GM19238 (cell line): ENCODE data around the gene IGSF10.
"Not testable (repeated sequence)": the region's sequence is repeated elsewhere in the genome, so short reads cannot be mapped to it uniquely, and the experiment has no call there.

ENCODE experiments used
- DNase-seq: peaks from one replicate; pipeline ENCODE4 v3.0.0; 2011; ENCODE audit warnings: low spot score; ENCODE audit not compliant: insufficient read length

Gene IGSF10, protein sequence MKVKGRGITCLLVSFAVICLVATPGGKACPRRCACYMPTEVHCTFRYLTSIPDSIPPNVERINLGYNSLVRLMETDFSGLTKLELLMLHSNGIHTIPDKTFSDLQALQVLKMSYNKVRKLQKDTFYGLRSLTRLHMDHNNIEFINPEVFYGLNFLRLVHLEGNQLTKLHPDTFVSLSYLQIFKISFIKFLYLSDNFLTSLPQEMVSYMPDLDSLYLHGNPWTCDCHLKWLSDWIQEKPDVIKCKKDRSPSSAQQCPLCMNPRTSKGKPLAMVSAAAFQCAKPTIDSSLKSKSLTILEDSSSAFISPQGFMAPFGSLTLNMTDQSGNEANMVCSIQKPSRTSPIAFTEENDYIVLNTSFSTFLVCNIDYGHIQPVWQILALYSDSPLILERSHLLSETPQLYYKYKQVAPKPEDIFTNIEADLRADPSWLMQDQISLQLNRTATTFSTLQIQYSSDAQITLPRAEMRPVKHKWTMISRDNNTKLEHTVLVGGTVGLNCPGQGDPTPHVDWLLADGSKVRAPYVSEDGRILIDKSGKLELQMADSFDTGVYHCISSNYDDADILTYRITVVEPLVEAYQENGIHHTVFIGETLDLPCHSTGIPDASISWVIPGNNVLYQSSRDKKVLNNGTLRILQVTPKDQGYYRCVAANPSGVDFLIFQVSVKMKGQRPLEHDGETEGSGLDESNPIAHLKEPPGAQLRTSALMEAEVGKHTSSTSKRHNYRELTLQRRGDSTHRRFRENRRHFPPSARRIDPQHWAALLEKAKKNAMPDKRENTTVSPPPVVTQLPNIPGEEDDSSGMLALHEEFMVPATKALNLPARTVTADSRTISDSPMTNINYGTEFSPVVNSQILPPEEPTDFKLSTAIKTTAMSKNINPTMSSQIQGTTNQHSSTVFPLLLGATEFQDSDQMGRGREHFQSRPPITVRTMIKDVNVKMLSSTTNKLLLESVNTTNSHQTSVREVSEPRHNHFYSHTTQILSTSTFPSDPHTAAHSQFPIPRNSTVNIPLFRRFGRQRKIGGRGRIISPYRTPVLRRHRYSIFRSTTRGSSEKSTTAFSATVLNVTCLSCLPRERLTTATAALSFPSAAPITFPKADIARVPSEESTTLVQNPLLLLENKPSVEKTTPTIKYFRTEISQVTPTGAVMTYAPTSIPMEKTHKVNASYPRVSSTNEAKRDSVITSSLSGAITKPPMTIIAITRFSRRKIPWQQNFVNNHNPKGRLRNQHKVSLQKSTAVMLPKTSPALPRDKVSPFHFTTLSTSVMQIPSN (N-terminal part only)

DNA sequence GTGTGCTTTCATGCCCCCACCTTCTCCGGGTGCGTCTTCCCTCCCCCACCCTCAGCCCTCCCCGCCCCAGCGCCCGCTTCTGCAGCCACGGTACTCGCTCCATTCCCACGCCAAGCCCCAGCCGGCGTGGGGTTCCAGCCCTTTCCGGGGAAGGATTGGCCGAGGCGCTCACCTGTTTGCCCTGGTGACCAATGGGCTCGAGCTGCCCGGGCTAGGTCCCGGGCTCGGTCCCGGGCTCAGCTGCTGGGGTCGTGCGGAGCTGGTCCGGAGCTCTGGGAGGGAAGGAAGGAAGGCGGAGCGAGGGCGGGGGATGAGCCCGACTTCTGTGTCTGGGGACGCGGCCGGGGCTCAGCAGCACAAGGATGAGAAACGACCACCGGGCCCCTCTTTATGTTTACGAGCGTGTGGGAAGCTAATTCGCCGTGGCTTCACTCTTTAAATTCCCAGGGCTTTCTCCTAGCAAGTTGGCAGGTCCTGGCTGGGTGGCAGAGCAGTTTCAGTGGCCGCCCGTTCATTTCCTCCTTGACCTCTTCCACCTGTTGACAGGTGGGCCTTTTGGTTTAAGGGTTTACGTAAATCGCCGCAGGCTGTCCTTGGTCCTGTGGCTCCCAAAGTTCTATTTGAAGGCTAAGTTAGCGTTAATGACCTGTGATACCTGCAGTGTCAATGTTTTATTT is at the start of gene IGSF10:
IGSF10 (minus strand) TSS at position 288 of the 677 bp plus-strand sequence. CDS start 2,352 bp downstream, outside the sequence.
- DNase-seq: no peak

DNA sequence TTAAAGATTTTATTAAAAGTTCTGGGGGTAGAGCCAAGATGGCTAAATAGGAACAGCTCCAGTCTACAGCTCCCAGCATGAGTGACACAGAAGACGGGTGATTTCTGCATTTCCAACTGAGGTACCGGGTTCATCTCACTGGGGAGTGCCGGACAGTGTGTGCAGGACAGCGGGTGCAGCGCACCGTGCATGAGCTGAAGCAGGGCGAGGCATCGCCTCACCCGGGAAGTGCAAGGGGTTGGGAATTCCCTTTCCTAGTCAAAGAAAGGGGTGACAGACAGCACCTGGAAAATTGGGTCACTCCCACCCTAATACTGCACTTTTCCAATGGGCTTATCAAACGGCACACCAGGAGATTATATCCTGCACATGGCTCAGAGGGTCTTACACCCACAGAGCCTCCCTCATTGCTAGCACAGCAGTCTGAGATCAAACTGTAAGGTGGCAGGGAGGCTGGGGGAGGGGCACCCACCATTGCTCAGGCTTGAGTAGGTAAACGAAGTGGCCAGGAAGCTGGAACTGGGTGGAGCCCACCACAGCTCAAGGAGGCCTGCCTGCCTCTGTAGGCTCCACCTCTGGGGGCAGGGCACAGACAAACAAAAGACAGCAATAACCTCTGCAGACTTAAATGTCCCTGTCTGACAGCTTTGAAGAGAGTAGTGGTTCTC is 48.7 kb upstream of the IGSF10 start:
- DNase-seq: not testable (repeated sequence)

DNA sequence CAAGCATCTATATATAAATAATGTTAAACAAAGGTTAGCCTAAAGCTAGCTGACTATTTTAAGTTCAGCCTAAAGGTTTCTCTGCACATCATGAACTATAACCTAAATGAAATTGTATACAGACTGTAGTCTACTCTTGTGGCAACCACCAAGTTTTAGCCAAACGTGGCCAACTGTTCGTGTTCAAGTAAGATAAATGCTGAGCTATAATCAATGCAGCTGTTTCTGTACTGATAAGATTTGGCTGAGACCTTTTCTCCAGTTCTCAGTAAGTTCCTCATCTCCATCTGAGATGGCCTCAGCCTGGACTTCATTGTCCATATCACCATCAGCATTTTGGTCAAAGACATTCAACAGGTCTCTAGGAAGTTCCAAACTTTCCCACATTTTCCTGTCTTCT is 43.7 kb upstream of the IGSF10 start:
- DNase-seq: no peak

DNA sequence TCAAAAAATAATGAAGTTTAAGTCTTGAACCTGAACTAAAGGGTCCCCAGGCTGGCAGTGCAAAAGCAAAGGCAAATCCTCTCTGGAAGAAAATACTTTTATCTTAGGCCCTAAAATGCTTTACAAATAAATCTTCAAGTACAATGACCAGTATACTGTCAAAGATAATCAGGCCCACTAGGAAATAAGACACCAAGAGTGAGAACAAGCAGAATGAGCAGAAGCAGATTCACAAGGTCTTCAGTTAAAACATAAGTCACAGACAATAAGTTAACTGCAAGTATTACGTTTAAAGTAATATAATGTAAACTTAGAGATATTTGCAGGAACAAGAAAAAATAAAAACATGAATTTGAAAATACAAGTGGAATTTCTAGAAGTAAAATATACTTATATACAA is 42.2 kb upstream of the IGSF10 start:
- no peak for DNase-seq

- no peak for DNase-seq
Measured at GRCh38 chr3:151501923-151502632, 41.2 kb upstream of the IGSF10 start.

DNA sequence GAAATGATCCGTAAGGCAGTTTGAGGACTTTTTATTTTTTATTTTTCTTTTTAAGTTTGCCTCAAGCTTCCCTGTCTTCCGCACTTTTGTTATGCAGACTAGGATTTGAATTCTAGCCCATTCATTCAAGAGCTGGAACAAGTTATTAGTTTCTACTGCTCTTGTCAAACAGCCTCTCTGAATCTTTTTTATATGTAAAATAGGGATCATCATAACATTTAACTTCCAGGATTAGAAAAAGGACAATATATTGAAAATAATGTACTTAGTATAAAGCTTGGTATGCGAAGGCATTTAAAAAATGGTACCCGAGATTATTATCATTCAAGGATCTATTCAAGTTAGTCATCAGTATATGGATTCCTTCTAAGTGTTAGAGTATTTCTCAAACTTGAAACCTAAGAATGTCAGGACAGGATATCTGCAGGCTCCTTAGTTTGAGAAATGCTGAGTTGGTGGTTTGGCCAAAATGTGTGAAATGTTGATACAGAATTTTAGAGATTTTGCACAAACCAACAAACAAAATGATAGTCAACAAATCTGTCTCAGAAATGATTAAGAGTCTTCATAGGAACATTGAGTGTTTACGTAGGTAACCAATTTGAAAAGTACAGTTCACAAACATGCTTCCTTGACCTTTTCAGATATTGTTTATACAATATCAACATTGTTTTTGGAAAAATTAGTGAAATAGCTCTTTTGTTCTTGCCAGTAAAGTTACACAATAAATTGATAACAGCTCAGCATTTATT is 40.5 kb upstream of the IGSF10 start:
- DNase-seq: no peak

GRCh38 chr3:151499168-151499567 is 38.3 kb upstream of the IGSF10 start:
- no peak for DNase-seq

DNA sequence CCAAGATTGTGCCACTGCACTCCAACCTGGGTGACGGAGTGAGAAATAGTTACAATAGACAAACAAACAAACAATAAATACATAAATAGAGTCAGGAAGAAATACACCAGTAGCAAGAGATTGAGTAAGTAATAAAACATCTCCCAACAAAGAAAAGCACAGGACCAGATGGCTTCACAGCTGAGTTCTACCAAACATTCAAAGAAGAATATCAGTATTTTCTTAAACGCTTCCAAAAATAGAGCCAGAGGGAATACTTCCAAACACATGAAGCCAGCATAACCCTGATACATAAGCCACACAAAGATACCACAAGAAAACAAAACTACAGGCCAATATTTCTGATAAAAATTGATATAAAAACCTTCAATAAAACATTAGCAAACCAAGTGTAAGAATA is 30.7 kb upstream of the IGSF10 start:
- no peak for DNase-seq

GRCh38 chr3:151487833-151488232 is 27.0 kb upstream of the IGSF10 start:
- DNase-seq: not testable (repeated sequence)

GRCh38 chr3:151483961-151484520 is 23.2 kb upstream of the IGSF10 start:
- DNase-seq: no peak

- no peak for DNase-seq
Measured at GRCh38 chr3:151483488-151483887, 22.6 kb upstream of the IGSF10 start.

DNA sequence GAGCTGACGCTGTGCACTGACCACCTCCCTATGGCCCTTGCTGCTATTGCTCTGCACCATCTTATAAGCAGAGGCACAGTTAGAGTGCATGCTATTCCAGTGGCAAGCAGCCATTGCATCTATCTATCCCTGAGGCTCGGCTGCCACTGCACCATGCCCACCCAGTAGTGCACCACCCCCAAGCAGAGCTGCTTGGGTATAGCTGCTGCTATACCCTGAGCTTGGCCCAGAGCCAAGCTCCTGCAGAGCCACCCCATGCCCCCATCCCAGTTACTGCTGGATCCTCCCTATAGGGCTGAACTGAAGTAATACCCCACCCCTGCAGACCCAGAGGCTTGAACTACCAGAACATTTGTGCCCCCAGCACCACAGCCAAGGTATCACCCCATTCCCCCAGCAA is 19.6 kb upstream of the IGSF10 start:
- no peak for DNase-seq

GRCh38 chr3:151479452-151479851 is 18.6 kb upstream of the IGSF10 start:
- DNase-seq: no peak

DNA sequence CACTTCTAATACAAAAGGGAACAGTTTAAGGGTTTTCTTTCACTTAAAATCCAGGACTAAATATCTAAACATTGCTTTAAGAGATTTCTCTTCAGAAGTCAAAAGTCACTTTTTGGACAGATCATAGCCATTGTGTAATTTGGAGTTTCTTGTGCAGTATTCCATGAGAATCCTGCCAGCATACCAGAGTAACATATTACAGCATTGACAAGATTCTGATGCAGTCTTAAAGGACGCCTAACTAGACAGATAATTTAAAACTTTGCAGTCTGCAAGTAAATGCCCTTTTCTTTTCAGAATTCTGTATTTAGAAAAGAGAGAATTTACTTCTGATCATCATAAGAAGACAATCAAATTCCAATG is 17.5 kb upstream of the IGSF10 start:
- DNase-seq: no peak

GRCh38 chr3:151477591-151478334 is 16.9 kb upstream of the IGSF10 start:
- no peak for DNase-seq

DNA sequence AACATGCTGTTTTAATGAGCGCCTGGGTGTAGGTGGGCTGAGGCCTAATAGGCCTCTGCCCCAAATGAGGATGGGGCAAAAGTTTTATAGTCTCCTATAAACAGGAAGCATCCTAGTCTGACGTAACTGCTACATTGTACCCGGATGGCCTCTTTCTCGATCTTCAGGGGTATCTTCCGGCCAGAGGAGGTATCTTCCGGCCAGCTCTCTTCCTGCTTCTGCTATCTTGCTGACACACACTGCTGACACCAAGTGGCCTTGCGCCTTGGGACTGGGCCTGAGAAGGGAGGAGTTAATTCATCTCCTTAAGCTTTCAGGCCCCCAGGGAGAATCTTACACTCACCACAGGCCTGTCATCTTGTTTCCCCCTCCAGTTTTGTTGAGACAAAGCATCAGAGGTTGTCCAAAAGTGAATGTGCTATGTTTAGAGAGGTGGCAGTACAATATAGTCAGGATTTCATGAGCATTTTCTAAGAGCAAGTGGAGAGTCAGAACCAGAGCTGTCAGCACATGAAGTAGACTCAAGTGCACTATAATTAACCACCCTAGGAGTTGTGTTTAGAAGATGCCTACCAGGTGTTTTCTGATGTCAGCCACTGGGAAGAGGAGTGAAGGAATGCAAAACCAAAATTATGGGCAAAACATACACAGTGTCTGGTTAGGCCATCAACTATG is 15.6 kb upstream of the IGSF10 start:
- DNase-seq: no peak

- peak; percentile 16 for DNase-seq
Measured at GRCh38 chr3:151468284-151468917, 7.5 kb upstream of the IGSF10 start.
